Suppressor macrophage treated with lipopolysaccharide for 1 hour (primary cell): ENCODE results near the gene OMA1.
"Not testable (repeated sequence)": the region's sequence is repeated elsewhere in the genome, so short reads cannot be mapped to it uniquely, and the experiment has no call there.

Experiments used
- DNase-seq, 3 donors: peaks; one replicate each; pipeline ENCODE4 v3.0.0-alpha.2; 2020 to 2022

The OMA1 gene

GRCh38 chr1:58573705-58574591 lies 27.4 kb upstream of the OMA1 start:
- no peak for DNase-seq

GRCh38 chr1:58573138-58573537 lies 26.6 kb upstream of the OMA1 start:
- no peak for DNase-seq

GRCh38 chr1:58572690-58573089 lies 26.2 kb upstream of the OMA1 start:
- no peak for DNase-seq

- DNase-seq, result no peak
Measured at GRCh38 chr1:58571616-58572015, 25.1 kb upstream of the OMA1 start.

- DNase-seq, result no peak
Measured at GRCh38 chr1:58570817-58571216, 24.3 kb upstream of the OMA1 start.

GRCh38 chr1:58570094-58570493 lies 23.6 kb upstream of the OMA1 start:
- no peak for DNase-seq

GRCh38 chr1:58568911-58569310 lies 22.4 kb upstream of the OMA1 start:
- no peak for DNase-seq

- DNase-seq, result no peak
Measured at GRCh38 chr1:58568271-58568860, 21.8 kb upstream of the OMA1 start.

- no peak for DNase-seq
Measured at GRCh38 chr1:58566339-58566738, 19.8 kb upstream of the OMA1 start.

GRCh38 chr1:58563715-58564114 lies 17.2 kb upstream of the OMA1 start:
- not testable (repeated sequence) for DNase-seq

- peak; percentile 60 to 69 (median 67) for DNase-seq
Measured at GRCh38 chr1:58561633-58562032, 15.1 kb upstream of the OMA1 start.

GRCh38 chr1:58555393-58555792 lies 8.9 kb upstream of the OMA1 start:
- DNase-seq, result no peak

- DNase-seq, result no peak
Measured at GRCh38 chr1:58551186-58552140, 4.9 kb upstream of the OMA1 start.

- not testable (repeated sequence) for DNase-seq
Measured at GRCh38 chr1:58549291-58549690, 2.8 kb upstream of the OMA1 start.

GRCh38 chr1:58548371-58548770 lies 1.8 kb upstream of the OMA1 start:
- no peak for DNase-seq

GRCh38 chr1:58545591-58546519 lies 671 bp downstream of the OMA1 start:
- peak; percentile 82 to 88 (median 87) for DNase-seq

GRCh38 chr1:58543260-58543659 lies 3.3 kb downstream of the OMA1 start:
- DNase-seq, result no peak

- no peak for DNase-seq
Measured at GRCh38 chr1:58539553-58539952, 7.0 kb downstream of the OMA1 start.

- peak in 1 of 3 donors; percentile 5 for DNase-seq
Measured at GRCh38 chr1:58538821-58539220, 7.7 kb downstream of the OMA1 start.

GRCh38 chr1:58531842-58532241 lies 14.7 kb downstream of the OMA1 start:
- DNase-seq, result peak in 2 of 3 donors; percentile 30 to 42

- DNase-seq, result no peak
Measured at GRCh38 chr1:58529284-58529683, 17.2 kb downstream of the OMA1 start.

GRCh38 chr1:58528518-58528917 lies 18.0 kb downstream of the OMA1 start:
- peak; percentile 30 to 56 (median 54) for DNase-seq
